VCaP (cell line): ENCODE data around the gene RAP1A.

Source experiments
- H3K27ac ChIP-seq: fragments of 450-650 bp; 2 replicates; pipeline ENCODE4 v1.5.1; 2017
- TF ChIP-seq, protein P1 (sequence below): fragments of 450-650 bp; conservative IDR thresholded peaks from 2 replicates; pipeline ENCODE4 v1.5.1; 2017; ENCODE audit warnings: mild to moderate bottlenecking, moderate library complexity

The RAP1A gene

DNA sequence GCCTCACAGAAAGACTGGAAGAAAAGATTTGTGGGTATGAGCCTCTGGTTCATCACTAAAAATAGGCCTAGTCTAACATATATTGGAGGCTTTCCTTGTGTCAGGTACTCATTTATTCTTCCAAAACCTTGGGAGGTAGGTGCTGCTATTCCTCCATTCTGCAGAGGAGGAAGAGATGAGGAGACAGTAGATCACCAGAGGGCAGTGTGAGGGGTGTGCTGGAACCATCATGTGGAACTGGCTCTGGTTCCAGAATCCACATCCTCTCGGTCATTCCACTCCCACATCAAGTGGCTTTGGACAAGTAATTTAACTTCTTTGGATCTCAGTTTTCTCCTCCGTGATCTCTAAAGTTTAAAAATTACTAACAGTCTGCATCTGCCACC, 127.0 kb downstream of the RAP1A start:
- TF ChIP-seq, protein P1, sequence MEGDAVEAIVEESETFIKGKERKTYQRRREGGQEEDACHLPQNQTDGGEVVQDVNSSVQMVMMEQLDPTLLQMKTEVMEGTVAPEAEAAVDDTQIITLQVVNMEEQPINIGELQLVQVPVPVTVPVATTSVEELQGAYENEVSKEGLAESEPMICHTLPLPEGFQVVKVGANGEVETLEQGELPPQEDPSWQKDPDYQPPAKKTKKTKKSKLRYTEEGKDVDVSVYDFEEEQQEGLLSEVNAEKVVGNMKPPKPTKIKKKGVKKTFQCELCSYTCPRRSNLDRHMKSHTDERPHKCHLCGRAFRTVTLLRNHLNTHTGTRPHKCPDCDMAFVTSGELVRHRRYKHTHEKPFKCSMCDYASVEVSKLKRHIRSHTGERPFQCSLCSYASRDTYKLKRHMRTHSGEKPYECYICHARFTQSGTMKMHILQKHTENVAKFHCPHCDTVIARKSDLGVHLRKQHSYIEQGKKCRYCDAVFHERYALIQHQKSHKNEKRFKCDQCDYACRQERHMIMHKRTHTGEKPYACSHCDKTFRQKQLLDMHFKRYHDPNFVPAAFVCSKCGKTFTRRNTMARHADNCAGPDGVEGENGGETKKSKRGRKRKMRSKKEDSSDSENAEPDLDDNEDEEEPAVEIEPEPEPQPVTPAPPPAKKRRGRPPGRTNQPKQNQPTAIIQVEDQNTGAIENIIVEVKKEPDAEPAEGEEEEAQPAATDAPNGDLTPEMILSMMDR: no peak
- H3K27ac ChIP-seq: no peak overlapping the region

DNA sequence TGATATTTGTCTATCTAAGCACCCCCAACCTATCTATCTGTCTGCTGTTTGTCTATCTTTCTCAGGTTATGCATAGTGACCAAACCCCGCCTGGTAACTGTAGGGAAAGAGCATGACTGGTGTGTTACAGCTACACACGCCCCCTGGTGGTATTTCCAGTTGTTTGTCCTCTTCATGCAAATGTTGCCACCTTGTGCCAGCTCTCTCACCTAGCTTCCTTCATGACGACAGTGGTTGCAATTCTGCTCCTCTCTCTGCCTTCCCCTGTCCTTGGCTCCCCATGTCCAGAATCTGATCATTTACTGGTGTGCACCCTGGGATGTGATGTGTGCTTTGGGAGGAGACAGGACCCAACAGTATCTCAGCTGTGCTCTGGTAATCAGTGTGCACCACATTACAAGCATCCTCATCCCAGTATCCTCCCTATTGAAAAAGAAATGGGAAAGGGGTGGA, 127.7 kb downstream of the RAP1A start:
- H3K27ac ChIP-seq: no peak overlapping the region

DNA sequence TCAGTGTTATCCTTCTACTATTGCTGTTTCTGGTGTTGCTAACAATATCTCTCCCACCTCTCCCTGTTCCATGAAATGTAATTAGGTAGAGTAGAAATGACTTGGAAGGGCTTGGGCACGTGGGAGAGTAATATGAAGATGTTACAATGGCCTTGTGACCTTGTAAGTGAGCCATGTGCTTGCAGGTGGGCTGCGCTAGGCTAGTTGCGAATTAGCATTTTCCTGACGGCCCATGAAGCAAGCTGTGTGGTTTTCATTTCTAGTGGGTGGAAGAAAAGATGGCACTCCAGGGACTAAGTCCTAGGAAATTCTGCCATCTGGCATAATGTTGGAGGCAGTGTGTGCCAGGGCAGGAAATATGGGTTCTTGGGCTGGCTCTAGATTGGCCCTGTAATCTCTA, 128.4 kb downstream of the RAP1A start:
- TF ChIP-seq, protein P1: no peak
- no peak overlapping the region for H3K27ac ChIP-seq

More for the DNA sequence above, 127.7 kb downstream of the RAP1A start:
- TF ChIP-seq, protein P1: peak; percentile 62

DNA sequence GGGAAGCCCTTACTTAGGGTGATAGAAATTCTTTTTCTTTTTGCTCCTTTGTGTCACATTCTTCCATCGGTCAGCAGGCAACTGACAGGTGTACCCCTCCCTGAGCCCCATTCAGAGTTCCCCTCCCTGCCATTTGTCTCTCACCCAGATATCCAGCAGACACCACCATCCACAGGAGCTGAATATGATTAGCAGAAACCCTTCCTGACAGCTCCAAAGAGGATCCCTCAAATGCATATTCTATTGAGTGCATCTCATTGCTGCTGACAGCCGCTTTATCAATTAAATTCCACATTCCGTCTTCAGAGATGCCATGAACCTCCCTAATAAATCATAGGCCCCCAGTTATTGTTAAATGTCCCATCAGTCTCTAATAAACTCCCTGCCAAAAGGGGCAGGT, 130.0 kb downstream of the RAP1A start:
- H3K27ac ChIP-seq: no peak overlapping the region
- TF ChIP-seq, protein P1: no peak

DNA sequence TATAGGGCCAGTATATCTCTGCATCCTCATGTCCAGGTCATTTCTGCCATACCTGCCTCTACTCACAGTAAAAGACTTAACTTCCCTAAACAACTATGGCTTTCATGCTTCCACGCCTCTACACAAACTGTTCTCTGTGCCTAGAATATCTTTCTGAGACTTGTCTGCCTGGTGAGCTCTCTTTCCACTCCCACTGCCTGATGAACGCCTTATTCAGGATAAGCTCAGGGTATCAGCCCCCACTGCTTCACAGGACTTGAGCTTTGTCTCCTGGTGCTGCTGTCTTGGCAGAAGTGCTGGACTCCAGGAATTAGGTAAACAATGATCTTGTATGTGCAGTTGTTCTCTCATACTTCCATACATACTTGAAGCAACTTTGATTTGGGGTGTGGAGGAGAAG, 131.3 kb downstream of the RAP1A start:
- TF ChIP-seq, protein P1: no peak

DNA sequence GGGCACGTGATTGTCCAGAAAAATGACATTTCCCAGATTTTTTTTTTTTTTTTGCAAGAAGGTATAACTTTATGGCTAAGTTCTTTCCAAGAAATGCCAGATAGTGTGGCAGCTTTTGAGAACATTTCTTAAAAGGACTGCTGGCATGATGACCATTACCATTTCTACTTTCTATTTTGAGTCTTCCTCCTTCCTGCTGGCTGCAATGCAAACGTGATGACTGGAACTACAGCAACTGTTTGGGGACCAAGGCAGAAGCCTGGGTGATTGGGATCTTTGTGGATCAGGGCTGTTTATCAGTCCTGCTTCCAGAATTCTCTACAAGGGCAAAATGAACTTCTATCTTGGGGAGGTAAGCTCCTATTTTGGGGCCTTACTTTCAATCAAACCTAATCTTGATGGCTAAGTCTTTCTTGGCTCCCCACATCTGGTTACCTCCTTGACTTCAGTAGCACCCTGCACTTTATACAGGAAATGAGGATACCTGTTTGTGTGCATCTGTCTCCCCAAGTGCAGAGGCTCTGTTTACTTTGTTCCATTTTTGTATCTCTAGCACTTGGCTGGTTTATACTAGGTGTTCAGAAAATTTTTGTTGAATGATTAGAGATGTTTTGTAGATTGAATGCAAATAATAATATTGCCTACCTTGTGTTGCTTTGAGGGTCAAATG, 132.5 kb downstream of the RAP1A start:
- no peak overlapping the region for H3K27ac ChIP-seq
- TF ChIP-seq, protein P1: no peak

More for the DNA sequence above, 131.3 kb downstream of the RAP1A start:
- no peak overlapping the region for H3K27ac ChIP-seq

DNA sequence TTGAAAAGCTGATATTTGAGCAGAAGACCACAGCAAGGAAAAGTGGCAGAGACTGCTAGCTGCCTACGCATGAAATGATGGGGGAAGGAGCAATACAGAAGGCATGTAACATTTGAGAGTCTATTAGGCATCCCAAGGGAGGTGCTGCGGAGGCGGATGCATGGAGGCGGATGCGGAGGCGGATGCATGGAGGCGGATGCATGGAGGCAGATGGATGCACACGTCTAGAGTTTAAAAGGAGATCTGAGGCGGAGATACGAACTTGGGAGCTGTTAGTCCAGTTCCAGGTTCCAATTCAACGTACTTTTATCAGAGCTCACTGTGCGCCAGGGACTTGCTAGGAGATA, 135.4 kb downstream of the RAP1A start:
- H3K27ac ChIP-seq: peak overlapping the region; percentile 99
- TF ChIP-seq, protein P1: no peak
